H9 (cell line): ENCODE data around the gene TMEM225B. TPM values are rescaled to one million over a fixed set of nuclear protein-coding genes. Genes with fewer than 3 reads are reported as not detected.

Source experiments
- DNase-seq: peaks from one replicate; pipeline ENCODE4 v3.0.0-alpha.2; 2017
- H2AFZ ChIP-seq: one replicate; pipeline ENCODE4 v1.6.1; 2013; ENCODE audit warnings: mild to moderate bottlenecking, low read length, control low read depth, moderate library complexity
- H2AK5ac ChIP-seq: 2 replicates; pipeline ENCODE4 v1.6.1; 2013; ENCODE audit warnings: low read length, control low read depth, mixed read lengths; ENCODE audit not compliant: insufficient read length
- H2BK120ac ChIP-seq: one replicate; pipeline ENCODE4 v1.6.1; 2013; ENCODE audit warnings: low read depth, mild to moderate bottlenecking, low read length, control low read depth, inconsistent platforms; ENCODE audit not compliant: poor library complexity, severe bottlenecking
- H2BK12ac ChIP-seq: 2 replicates; pipeline ENCODE4 v1.6.1; 2013; ENCODE audit warnings: low read length, control low read depth, mixed read lengths, low read depth; ENCODE audit not compliant: insufficient read length
- H2BK15ac ChIP-seq: 2 replicates; pipeline ENCODE4 v1.6.1; 2013; ENCODE audit warnings: low read depth, low read length, control low read depth
- H2BK20ac ChIP-seq: one replicate; pipeline ENCODE4 v1.6.1; 2013; ENCODE audit warnings: low read depth, mild to moderate bottlenecking, low read length, control low read depth, inconsistent platforms; ENCODE audit not compliant: poor library complexity, severe bottlenecking
- H2BK5ac ChIP-seq: 2 replicates; pipeline ENCODE4 v1.6.1; 2013; ENCODE audit warnings: low read length, control low read depth, mixed read lengths; ENCODE audit not compliant: insufficient read length
- H3K14ac ChIP-seq: 2 replicates; pipeline ENCODE4 v1.6.1; 2013; ENCODE audit warnings: low read length, control low read depth; ENCODE audit not compliant: insufficient read depth
- H3K18ac ChIP-seq: 2 replicates; pipeline ENCODE4 v1.6.1; 2013; ENCODE audit warnings: low read depth, mild to moderate bottlenecking, mixed read lengths, low read length, control low read depth; ENCODE audit not compliant: insufficient read length
- H3K23ac ChIP-seq: 2 replicates; pipeline ENCODE4 v1.6.1; 2013; ENCODE audit warnings: low read length, control low read depth, mixed read lengths, low read depth; ENCODE audit not compliant: insufficient read length
- H3K23me2 ChIP-seq: 2 replicates; pipeline ENCODE4 v1.6.1; 2013; ENCODE audit warnings: low read depth, mild to moderate bottlenecking, mixed read lengths, low read length, control low read depth; ENCODE audit not compliant: insufficient read length, poor library complexity, severe bottlenecking
- H3K27ac ChIP-seq: 2 replicates; pipeline ENCODE4 v1.5.1; 2013; ENCODE audit warnings: low read length, control low read depth, mixed read lengths, low read depth; ENCODE audit not compliant: insufficient read length
- H3K27me3 ChIP-seq: 2 replicates; pipeline ENCODE4 v1.6.1; 2013; ENCODE audit warnings: low read length, control low read depth, inconsistent platforms; ENCODE audit not compliant: insufficient read depth
- H3K4ac ChIP-seq: 2 replicates; pipeline ENCODE4 v1.6.1; 2013; ENCODE audit warnings: low read depth, mild to moderate bottlenecking, control low read depth, inconsistent platforms, low read length, moderate library complexity
- H3K4me1 ChIP-seq: 2 replicates; pipeline ENCODE4 v1.6.1; 2013; ENCODE audit warnings: low read length, control low read depth, inconsistent platforms; ENCODE audit not compliant: insufficient read depth
- H3K4me2 ChIP-seq: 2 replicates; pipeline ENCODE4 v1.6.1; 2013; ENCODE audit warnings: low read length, control low read depth, mixed read lengths; ENCODE audit not compliant: insufficient read length, insufficient read depth
- H3K56ac ChIP-seq: 2 replicates; pipeline ENCODE4 v1.6.1; 2013; ENCODE audit warnings: low read depth, mild to moderate bottlenecking, mixed read lengths, low read length, control low read depth; ENCODE audit not compliant: insufficient read length
- H3K79me1 ChIP-seq: 2 replicates; pipeline ENCODE4 v1.6.1; 2013; ENCODE audit warnings: low read depth, mild to moderate bottlenecking, moderate library complexity, low read length, control low read depth, inconsistent platforms; ENCODE audit not compliant: insufficient read depth, poor library complexity, severe bottlenecking
- H3K79me2 ChIP-seq: 2 replicates; pipeline ENCODE4 v1.6.1; 2013; ENCODE audit warnings: low read length, control low read depth, inconsistent platforms; ENCODE audit not compliant: insufficient read depth
- H3K9ac ChIP-seq: 2 replicates; pipeline ENCODE4 v1.6.1; 2013; ENCODE audit warnings: low read length, control low read depth, mixed read lengths; ENCODE audit not compliant: insufficient read length; ENCODE audit errors: extremely low read depth
- H3K9me3 ChIP-seq: one replicate; pipeline ENCODE4 v1.6.1; 2013; ENCODE audit warnings: low read depth, low read length, inconsistent platforms; ENCODE audit not compliant: control insufficient read depth
- H3T11ph ChIP-seq: one replicate; pipeline ENCODE4 v1.6.1; 2013; ENCODE audit warnings: mild to moderate bottlenecking, low read length, control low read depth, inconsistent platforms
- H4K20me1 ChIP-seq: one replicate; pipeline ENCODE4 v1.6.1; 2013; ENCODE audit not compliant: control insufficient read depth, insufficient read length, insufficient read depth
- H4K5ac ChIP-seq: 2 replicates; pipeline ENCODE4 v1.6.1; 2013; ENCODE audit warnings: low read depth, mild to moderate bottlenecking, mixed read lengths, low read length, control low read depth; ENCODE audit not compliant: insufficient read length
- H4K8ac ChIP-seq: replicated peaks from 2 replicates; pipeline ENCODE4 v1.6.1; 2013; ENCODE audit warnings: low read length, control low read depth, mixed read lengths, low read depth; ENCODE audit not compliant: insufficient read length
- H4K91ac ChIP-seq: 2 replicates; pipeline ENCODE4 v1.6.1; 2013; ENCODE audit warnings: low read depth, mild to moderate bottlenecking, moderate library complexity, mixed read lengths, low read length, control low read depth; ENCODE audit not compliant: insufficient read length
- H3K27ac Mint-ChIP-seq, 3 experiments: 2 replicates in 2 of 3; 3 replicates in 1 of 3; pipeline ENCODE4 v1.8.0; 2020 to 2021; ENCODE audit warnings: mixed read lengths in 3 of 3, mild to moderate bottlenecking in 1 of 3, moderate library complexity in 1 of 3
- H3K27me3 Mint-ChIP-seq: 2 replicates; pipeline ENCODE4 v1.8.0; 2021; ENCODE audit warnings: low read depth, mild to moderate bottlenecking, moderate library complexity, mixed read lengths
- H3K36me3 Mint-ChIP-seq, 3 experiments: 2 replicates in 2 of 3; 3 replicates in 1 of 3; pipeline ENCODE4 v1.8.0; 2020 to 2021; ENCODE audit warnings: low read depth in 3 of 3, mixed read lengths in 3 of 3; ENCODE audit not compliant: insufficient read depth in 1 of 3
- H3K4me1 Mint-ChIP-seq, 2 experiments: 2 replicates each; pipeline ENCODE4 v1.8.0; 2020; ENCODE audit warnings: mixed read lengths in 2 of 2
- H3K4me3 Mint-ChIP-seq, 2 experiments: 2 replicates in 1 of 2; 3 replicates in 1 of 2; pipeline ENCODE4 v1.8.0; 2020 to 2021; ENCODE audit warnings: mild to moderate bottlenecking in 2 of 2, mixed read lengths in 2 of 2, moderate library complexity in 1 of 2
- H3K9me3 Mint-ChIP-seq, 2 experiments: 2 replicates in 1 of 2; 3 replicates in 1 of 2; pipeline ENCODE4 v1.8.0; 2020; ENCODE audit warnings: mild to moderate bottlenecking in 2 of 2, mixed read lengths in 2 of 2, moderate library complexity in 1 of 2
- CTCF ChIP-seq: fragments of 200-600 bp; sonication (generic); conservative IDR thresholded peaks from 3 replicates; pipeline ENCODE4 v1.8.0; 2021; ENCODE audit warnings: antibody characterized with exemption, mild to moderate bottlenecking
- WGBS: extraction: QIAGEN DNeasy Blood & Tissue Kit; methylation state at CpG from one replicate; pipeline ENCODE4 v1.1.7; 2013; ENCODE audit warnings: missing lambda C conversion rate, low lambda C conversion rate, mixed read lengths; ENCODE audit not compliant: insufficient read length; ENCODE audit errors: extremely low coverage; 5-methylcytosine and 5-hydroxymethylcytosine counted together
- total RNA-seq: library from RNA; stranded (reverse); gene quantifications from 2 replicates; pipeline ENCODE4 v1.2.1, GENCODE V29; 2021

The TMEM225B gene
- total RNA-seq, 1 experiment from 2014 or later, result not detected

- no peaks in the 10 kb centered on the region for H3K9me3 ChIP-seq
- H3K9ac ChIP-seq, result no peak overlapping the region
- Mint-ChIP-seq H3K4me1 (0 out of 4 replicates have a peak, but pooled peaks cover 0 to 4% of the 10 kb centered on the region in 2 experiments), H3K27ac (no peak overlapping the region), H3K27me3 (peaks cover 2% of the 10 kb centered on the region; the same call in 1 of the 2 replicates), H3K4me3 (no peak overlapping the region), H3K36me3 (no peaks in the 10 kb centered on the region), H3K9me3 (no peaks in the 10 kb centered on the region)
- no peaks in the 10 kb centered on the region for H4K20me1 ChIP-seq
- no peaks in the 10 kb centered on the region for H3K79me2 ChIP-seq
- H4K8ac ChIP-seq, result no peak overlapping the region
- H2BK20ac ChIP-seq, result no peak overlapping the region
- H3T11ph ChIP-seq, result no peak overlapping the region
- no peak overlapping the region for H3K14ac ChIP-seq
- H3K4ac ChIP-seq, result no peak overlapping the region
- H3K23ac ChIP-seq, result no peak overlapping the region
- H3K27ac ChIP-seq, result no peak overlapping the region
- no peak overlapping the region for H3K18ac ChIP-seq
- WGBS, result no CpG with 5 or more reads among the region's 4 CpGs
- H3K79me1 ChIP-seq, result no peaks in the 10 kb centered on the region
- no peak overlapping the region for H2BK15ac ChIP-seq
- TF ChIP-seq CTCF, result no peak
- DNase-seq, result no peak
- no peak overlapping the region for H3K56ac ChIP-seq
- H4K91ac ChIP-seq, result no peak overlapping the region
- H3K4me2 ChIP-seq, result no peak overlapping the region
- no peak overlapping the region for H2BK5ac ChIP-seq
- no peak overlapping the region for H2BK12ac ChIP-seq
- H4K5ac ChIP-seq, result no peak overlapping the region
- H2BK120ac ChIP-seq, result no peak overlapping the region
- no peak overlapping the region for H2AFZ ChIP-seq
- H3K27me3 ChIP-seq, result no peaks in the 10 kb centered on the region
- H3K4me1 ChIP-seq, result no peaks in the 10 kb centered on the region
- no peaks in the 10 kb centered on the region for H3K23me2 ChIP-seq
- no peak overlapping the region for H2AK5ac ChIP-seq
Observed at GRCh38 chr7:99599836-99600235, 1.8 kb downstream of the TMEM225B start.
